ENCODE data around the gene PRKG2. TPM values are rescaled to one million over a fixed set of nuclear protein-coding genes. Genes with fewer than 3 reads are reported as not detected.

PRKG2 gene
- total and polyA plus RNA-seq, 10 of the 15 experiments (the other 5 are each of a cell fraction or from before 2014, with no cell fraction given), result not detected

DNA sequence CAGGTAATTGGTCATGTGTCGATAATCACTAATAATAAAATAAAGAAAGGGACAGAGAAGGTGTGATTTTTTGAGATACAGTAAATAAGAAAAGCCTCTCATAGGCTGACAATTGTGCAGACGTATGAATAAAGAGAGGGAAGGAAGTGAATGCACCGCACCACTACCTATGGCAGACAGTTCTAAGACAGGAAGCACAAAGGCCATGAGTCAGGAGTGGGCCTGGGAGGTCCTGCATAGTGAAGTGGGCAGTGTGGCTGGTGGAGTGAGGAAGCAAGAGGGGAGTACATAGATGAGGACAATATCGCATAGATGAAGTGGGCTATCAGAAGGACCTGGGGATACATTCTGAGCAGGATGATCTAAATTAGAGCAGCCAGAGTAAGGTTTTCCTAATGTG lies 108.9 kb downstream of the PRKG2 start:
- ATAC-seq, result no peak
- in situ Hi-C loops (cut with MboI), result no loop called here
- DNase-seq (ENCODE audit: low read depth, low spot score), result no peak
- ChIA-PET RAD21 (ENCODE audit: unreplicated experiment) (no interaction called here), SMC1A (ENCODE audit: uncharacterized antibody, unreplicated experiment) (no interaction called here), CTCF (interaction anchor here (1.4 kb wide), 1 partner anchor 54 kb away, joined by 3 read pairs; no protein-coding TSS in a partner anchor), POLR2A (no interaction called here)
- no peak overlapping the region for H3K4me2 ChIP-seq (ENCODE audit: control insufficient read depth, insufficient read depth)
- 42% methylated on average over 4 of the region's 4 CpGs for WGBS (ENCODE audit: insufficient coverage, insufficient replicate concordance, low lambda C conversion rate, missing lambda C conversion rate)
- H4K20me1 ChIP-seq (ENCODE audit: control insufficient read depth, insufficient read depth), result no peaks in the 10 kb centered on the region
- intact Hi-C loops (cut with micrococcal nuclease; ENCODE audit: unreplicated experiment), result no loop called here
- H3K27me3 ChIP-seq (replicated peaks in 1 of 2; ENCODE audit: control insufficient read depth in 2 of 2, insufficient read depth in 2 of 2, low read length in 1 of 2), result no peaks in the 10 kb centered on the region
- H3K4me1 ChIP-seq (ENCODE audit: control insufficient read depth, insufficient read depth, low read length), result no peaks in the 10 kb centered on the region
- no peaks in the 10 kb centered on the region for H3K9me3 ChIP-seq (replicated peaks; ENCODE audit: control insufficient read depth, insufficient read depth, low read length)
- no peak overlapping the region for H2AFZ ChIP-seq (ENCODE audit: control insufficient read depth, low read depth, low read length)
- no peak for FAIRE-seq
- no peak overlapping the region for H3K27ac ChIP-seq (ENCODE audit: control insufficient read depth, insufficient read depth)
- no peak overlapping the region for H3K4me3 ChIP-seq
- BruUV-seq (replicated peaks), result no TSS peak
- TF ChIP-seq KDM1A (IDR thresholded peaks at IDR 0.05; ENCODE audit: borderline replicate concordance) (no peak), ZNF622 (IDR thresholded peaks at IDR 0.05) (no peak), BCL11A (IDR thresholded peaks at IDR 0.05; ENCODE audit: low read depth, low read length) (no peak), WRNIP1 (IDR thresholded peaks at IDR 0.05; ENCODE audit: borderline replicate concordance, low read depth, low read length) (no peak), STAT1 (conservative IDR thresholded peaks at IDR 0.05) (no peak), EGR1 (IDR thresholded peaks at IDR 0.05; ENCODE audit: borderline replicate concordance in 1 of 2, low read depth in 2 of 2, low read length in 2 of 2) (no peak), ZNF687 (IDR thresholded peaks at IDR 0.05) (no peak), ZSCAN29 (IDR thresholded peaks at IDR 0.05) (no peak), GABPA (IDR thresholded peaks at IDR 0.05; ENCODE audit: low read depth) (no peak), PAX5 (IDR thresholded peaks at IDR 0.05; ENCODE audit: borderline replicate concordance, low read depth, low read length) (no peak), SIX5 (IDR thresholded peaks at IDR 0.05; ENCODE audit: low read depth, low read length, severe bottlenecking) (no peak)
- no peak overlapping the region for H3K9ac ChIP-seq (ENCODE audit: control insufficient read depth, insufficient read depth, low read length)
- H3K36me3 ChIP-seq (ENCODE audit: control insufficient read depth in 2 of 2, insufficient read depth in 2 of 2, low read length in 1 of 2), result no peaks in the 10 kb centered on the region
- H3K79me2 ChIP-seq (ENCODE audit: control insufficient read depth, insufficient read depth, low read length), result no peaks in the 10 kb centered on the region
